Uterus (tissue), 2 donors: ENCODE measurements around the gene SKI.

ENCODE experiments used
- CTCF ChIP-seq, 4 experiments: fragments of 200-600 bp in 2 of 4; fragments of 450-650 bp in 2 of 4; sonication (generic) in 2 of 4; IDR thresholded peaks; one replicate each; pipeline ENCODE4 v1.5.1; 2016 to 2019; ENCODE audit warnings: antibody characterized with exemption in 4 of 4, mild to moderate bottlenecking in 2 of 4, moderate library complexity in 1 of 4
- POLR2A ChIP-seq, 2 donors: fragments of 450-650 bp; IDR thresholded peaks; one replicate each; pipeline ENCODE4 v1.6.1; 2016; ENCODE audit warnings: antibody characterized with exemption in 2 of 2, mild to moderate bottlenecking in 1 of 2, moderate library complexity in 1 of 2

- TF ChIP-seq POLR2A (IDR thresholded peaks at IDR 0.05): no peak
- no peak for TF ChIP-seq CTCF (IDR thresholded peaks at IDR 0.05)
Measured at GRCh38 chr1:2187619-2188018, 40.5 kb upstream of the SKI start.
